Ureter (tissue), 1 donor: ENCODE measurements around the gene NDRG3. TPM values are rescaled to one million over a fixed set of nuclear protein-coding genes. Genes with fewer than 3 reads are reported as not detected.
A peak's percentile ranks its signal among the peaks of the same experiment; 100 is the strongest.

Experiments
- DNase-seq: peaks from one replicate; pipeline ENCODE4 v3.0.0-alpha.2; 2020; ENCODE audit warnings: low spot score
- total RNA-seq: library from RNA; stranded (reverse); gene quantifications from one replicate; pipeline ENCODE4 v1.2.4, GENCODE V29; 2023
- donor health status: DM: yes; HTN: yes; CAD: no.

NDRG3 gene
- total RNA-seq, result 21.0 TPM

GRCh38 chr20:36745927-36746659 lies at the start of gene NDRG3:
NDRG3 (minus strand) TSS chr20:36746090; CDS start chr20:36721735, 24,355 bp downstream.
- peak; percentile 95 for DNase-seq

DNA sequence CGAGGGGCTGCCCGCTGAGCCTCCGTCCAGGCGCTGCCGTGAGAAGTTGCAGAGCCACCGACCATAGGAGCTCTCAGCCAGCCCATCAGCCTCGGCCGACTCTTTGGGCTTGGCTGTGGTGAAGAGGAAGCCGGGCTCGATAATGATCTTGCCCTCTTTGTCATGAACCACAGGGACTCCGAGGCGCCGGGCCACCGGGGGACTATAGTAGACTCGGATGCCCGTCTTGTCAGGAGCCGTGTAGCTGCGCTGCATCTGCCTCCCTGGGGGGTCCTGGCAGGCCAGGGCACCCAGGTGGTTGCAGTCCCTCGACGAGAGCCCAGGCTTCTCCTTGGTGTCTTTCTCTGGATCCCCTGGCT lies 48.2 kb upstream of the NDRG3 start:
- no peak for DNase-seq

DNA sequence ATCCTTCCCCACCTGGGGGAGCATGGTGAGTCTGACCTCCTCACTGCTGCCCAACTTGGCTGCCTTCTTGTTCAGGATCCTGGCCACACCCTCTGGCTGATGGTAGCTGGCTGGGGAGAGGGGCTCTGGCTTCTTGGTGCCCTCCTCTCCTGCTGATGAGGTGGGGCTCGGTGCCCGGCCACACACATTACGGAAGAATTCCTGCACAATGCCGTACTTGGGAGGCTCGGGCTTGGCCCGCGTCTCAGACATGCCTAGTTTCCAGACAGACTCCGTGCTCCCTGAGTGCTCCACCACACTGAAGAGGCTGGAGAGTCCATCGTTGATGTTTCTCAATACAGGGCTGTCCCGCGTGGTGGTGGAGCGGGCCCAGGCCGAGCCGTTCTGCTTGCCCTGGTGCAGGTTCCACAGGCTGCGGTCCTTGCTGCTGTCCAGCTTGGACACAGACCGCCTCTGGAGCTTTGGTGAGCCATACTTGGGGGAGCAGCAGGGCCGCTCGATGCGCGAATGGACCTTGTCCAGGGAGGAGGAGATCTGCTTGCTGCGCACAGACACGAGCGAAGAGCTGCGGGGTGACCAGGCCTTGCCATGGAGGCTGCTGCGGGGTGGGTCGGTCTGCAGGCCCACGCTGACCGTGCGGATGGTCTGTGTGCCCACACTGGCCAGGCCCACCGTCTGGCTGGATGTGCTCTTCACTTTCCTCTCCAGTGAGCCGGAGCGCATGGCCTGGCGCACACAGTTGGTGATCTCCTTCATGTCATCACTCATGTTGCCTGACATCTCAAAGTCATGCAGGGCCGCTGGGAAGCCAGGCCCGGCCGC lies 47.6 kb upstream of the NDRG3 start:
- DNase-seq, result no peak

- no peak for DNase-seq
Observed at GRCh38 chr20:36792422-36792821, 46.5 kb upstream of the NDRG3 start.

DNA sequence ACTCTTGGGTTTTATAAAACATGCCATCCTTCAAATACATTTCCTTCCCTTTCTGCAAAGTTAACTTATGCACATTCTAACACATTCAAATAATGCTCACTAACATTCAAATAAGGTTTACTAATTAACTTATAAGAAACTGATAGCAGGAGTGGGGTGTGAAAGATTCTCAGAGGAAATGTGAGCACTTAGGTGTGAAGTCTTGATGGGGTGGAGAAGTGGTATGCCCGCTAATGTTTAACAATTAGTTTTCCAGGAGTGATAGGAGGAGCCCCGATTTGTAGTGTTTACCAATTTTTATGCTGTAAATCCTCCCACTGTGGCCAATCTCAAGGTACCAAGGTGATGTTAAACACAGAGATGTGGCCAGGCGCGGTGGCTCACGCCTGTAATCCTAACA lies 46.0 kb upstream of the NDRG3 start:
- DNase-seq, result no peak

- no peak for DNase-seq
Observed at GRCh38 chr20:36786663-36787062, 40.8 kb upstream of the NDRG3 start.

GRCh38 chr20:36786246-36786645 lies 40.4 kb upstream of the NDRG3 start:
- DNase-seq, result no peak

GRCh38 chr20:36785308-36785707 lies 39.4 kb upstream of the NDRG3 start:
- no peak for DNase-seq

DNA sequence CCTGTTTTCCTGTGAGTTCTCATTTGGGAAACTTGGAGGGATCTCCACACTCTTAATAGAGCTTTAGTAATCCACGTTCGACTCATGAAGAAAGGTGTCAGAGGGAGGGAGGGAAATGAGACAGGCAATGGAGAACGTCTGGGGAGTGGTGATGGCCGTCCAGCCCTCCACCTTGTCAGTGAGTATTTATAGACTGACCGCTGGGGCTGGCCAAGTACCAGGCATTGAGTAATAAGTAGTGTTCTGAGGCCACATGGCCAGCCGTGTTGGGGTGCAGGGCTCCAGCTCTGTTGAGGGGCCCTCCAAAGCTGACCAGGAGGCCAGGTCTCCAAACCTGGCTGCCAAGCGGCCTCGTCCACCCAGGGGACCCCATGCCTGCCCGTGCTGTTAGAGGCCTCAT lies 39.0 kb upstream of the NDRG3 start:
- DNase-seq, result no peak

DNA sequence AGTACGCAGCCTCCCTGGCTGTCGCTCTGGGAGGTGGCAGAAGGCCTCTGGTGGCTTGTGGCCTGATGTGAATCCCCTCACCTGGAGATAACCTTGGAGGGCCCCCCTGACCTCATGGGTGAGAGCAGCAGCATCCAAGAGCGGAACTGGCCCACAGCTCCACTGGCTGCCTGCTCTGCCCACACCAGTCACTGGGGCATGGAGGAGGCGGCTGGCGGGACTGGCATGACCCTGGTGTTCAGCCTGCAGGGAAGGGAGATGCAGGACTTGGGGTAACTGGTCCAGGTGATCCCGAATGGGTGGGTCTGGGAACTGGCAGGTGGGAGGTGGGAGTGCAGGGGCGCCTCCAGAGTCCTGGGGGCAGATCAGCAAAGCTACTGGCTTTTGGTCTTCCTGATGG lies 38.2 kb upstream of the NDRG3 start:
- DNase-seq, result no peak

GRCh38 chr20:36779656-36780025 lies 33.8 kb upstream of the NDRG3 start:
- no peak for DNase-seq

- DNase-seq, result no peak
Observed at GRCh38 chr20:36778831-36779655, 33.2 kb upstream of the NDRG3 start.

DNA sequence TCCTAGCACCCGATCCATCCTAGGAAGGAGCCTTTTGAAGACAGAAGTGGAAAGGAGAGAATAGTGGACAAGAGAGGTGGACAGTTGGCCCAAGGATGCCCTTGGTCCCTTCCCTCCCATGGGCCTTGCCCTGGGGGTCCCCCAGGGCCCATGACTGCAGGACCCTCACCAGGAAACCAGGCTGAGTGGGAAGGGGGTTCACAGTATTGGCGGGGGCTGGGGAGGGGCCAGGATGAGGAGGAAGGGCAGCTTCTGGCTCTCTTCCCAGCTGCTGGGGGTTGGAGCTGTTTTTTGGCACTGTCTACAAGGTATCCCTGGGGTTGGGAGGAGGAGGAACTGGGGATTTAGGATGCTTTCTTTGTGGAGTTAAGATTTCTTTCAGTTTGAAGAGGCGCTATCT lies 31.7 kb upstream of the NDRG3 start:
- no peak for DNase-seq

GRCh38 chr20:36777167-36777566 lies 31.3 kb upstream of the NDRG3 start:
- no peak for DNase-seq

GRCh38 chr20:36775826-36776225 lies 29.9 kb upstream of the NDRG3 start:
- DNase-seq, result no peak

- no peak for DNase-seq
Observed at GRCh38 chr20:36775196-36775595, 29.3 kb upstream of the NDRG3 start.

DNA sequence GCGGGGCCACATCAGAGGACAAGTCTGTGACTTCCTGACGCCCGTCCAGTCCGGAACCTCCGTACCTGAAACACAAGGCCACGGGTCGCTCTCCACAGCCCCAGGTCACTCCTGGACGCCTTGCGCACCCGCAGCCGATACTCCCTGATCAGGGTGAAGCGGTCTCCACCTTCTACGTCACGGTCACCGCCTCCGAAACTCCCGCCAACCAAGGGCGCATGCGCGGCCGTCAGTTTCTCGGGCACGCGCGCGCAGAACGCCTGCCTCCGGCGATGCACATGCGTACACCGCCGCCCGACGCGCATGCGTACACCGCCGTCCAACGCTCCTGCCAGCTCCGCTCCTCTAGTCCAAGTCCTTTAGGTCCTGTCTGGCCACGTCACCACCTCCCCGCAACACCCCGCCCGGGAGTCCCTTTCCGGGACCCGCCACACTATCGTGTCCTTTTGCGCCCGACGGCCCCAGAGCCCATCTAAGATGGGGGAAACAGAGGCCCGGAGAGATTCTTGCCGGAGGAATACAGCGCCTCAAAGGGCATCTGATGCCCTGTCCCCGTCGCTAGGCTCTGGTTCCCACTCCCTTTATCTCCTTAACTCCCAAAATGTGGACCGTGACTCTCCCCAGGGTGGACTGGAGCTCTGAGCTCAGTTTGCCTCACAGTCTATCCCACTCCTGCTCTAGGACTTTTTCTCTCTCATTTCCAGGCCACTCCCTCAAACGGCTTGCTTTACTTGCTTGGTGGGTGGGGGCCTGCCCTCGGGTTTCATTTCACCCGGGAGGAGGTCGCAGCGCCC lies 27.9 kb upstream of the NDRG3 start, which contains the start of gene DSN1:
DSN1 (minus strand) TSS at position 167 of the 794 bp plus-strand sequence. CDS start 2,305 bp downstream, outside the sequence.
- peak; percentile 99 for DNase-seq

GRCh38 chr20:36773107-36773596 lies 27.3 kb upstream of the NDRG3 start:
- DNase-seq, result no peak

DNA sequence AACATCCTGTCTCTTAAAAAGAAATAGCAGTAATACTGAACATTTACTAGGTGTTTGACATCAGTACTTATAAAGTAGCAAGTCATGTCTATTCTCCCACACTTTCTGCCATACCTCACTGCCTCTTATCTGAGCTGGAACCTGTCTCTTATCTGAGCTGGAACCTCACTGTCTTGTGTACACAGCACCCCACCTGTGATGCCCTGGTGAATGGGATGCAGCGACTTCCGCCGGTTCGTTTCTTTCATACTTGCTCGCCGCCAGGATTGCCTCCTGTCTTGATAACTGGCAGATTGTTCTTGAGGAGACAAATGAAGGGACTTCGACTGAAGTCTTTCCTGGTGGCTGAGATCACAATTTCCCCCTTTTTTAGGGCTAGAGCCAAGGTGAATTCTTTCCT lies 24.8 kb upstream of the NDRG3 start:
- no peak for DNase-seq

DNA sequence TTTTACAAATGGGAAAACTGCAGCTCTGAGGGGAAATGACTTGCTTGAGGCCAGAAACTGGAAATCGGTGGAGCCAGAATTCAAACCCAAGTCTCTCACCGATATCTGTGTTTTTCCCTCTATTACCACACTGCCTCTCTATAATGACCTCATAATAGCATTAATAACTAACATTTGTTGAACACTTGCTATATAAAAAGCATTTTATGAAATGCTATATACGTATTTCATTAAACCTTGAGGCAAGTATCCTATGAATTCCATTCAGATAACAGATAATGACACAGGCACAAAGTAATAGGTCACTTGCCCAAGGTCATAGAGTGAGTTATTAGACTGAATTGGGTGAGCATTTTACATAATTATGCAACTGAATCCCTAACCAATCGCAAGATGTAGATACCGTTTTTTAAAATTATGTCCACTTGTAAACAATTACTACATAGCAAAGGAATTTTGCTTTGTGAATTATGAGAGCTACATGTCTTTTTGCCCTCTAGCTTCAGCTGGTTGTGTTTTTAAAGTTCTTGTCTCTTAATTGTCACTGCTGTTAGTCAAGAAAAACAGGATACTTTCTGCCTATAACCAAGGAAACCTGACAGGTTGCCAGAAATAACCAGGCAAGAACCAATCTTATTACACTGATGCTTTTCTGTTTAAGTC lies 23.0 kb upstream of the NDRG3 start:
- no peak for DNase-seq

- no peak for DNase-seq
Observed at GRCh38 chr20:36761125-36761524, 15.2 kb upstream of the NDRG3 start.
